Endothelial cell of umbilical vein (primary cell): ENCODE results near the gene LAMA5. TPM values are rescaled to one million over a fixed set of nuclear protein-coding genes. Genes with fewer than 3 reads are reported as not detected.

Source experiments
- BruUV-seq: library from RNA; stranded (reverse); fragments of 400-500 nt; replicated peaks from 2 replicates; lab custom pipeline; 2021; lab: Mats Ljungman, UMichigan
- CTCF ChIA-PET: fragments of 300-600, 350-600 bp; sonication (Branson Sonifier 250); formaldehyde crosslinking; loops from one replicate; lab custom pipeline; 2021; ENCODE audit warnings: antibody characterized with exemption, inconsistent platforms; lab: Charles Lee
- POLR2A ChIA-PET: fragments of 300-600, 350-600 bp; sonication (Branson Sonifier 250); formaldehyde crosslinking; loops from one replicate; lab custom pipeline; 2021; ENCODE audit warnings: antibody characterized with exemption, inconsistent platforms; lab: Charles Lee
- DNase-seq: peaks from one replicate; pipeline ENCODE4 v3.0.0-alpha.2; 2011; ENCODE audit warnings: low read depth, low spot score
- FAIRE-seq: peaks from 2 replicates; lab custom pipeline; 2011; peaks lifted over from hg19 to GRCh38; lab: Jason Lieb, UNC
- H2AFZ ChIP-seq: 2 replicates; pipeline ENCODE4 v1.6.0; 2012; ENCODE audit warnings: low read depth, low read length, control low read depth, inconsistent platforms
- H3K27ac ChIP-seq: 2 replicates; pipeline ENCODE4 v1.5.1; 2011; ENCODE audit warnings: low read depth, mild to moderate bottlenecking, control low read depth, low read length, moderate library complexity; ENCODE audit not compliant: insufficient read depth
- H3K27me3 ChIP-seq, 2 experiments: 2 replicates each; pipeline versions ENCODE4 v1.6.0 to v1.6.1; 2011; ENCODE audit warnings: low read length in 2 of 2, mixed read lengths in 1 of 2; ENCODE audit not compliant: control insufficient read depth in 2 of 2, insufficient read depth in 2 of 2
- H3K36me3 ChIP-seq, 2 experiments: 2 replicates in 1 of 2; 3 replicates in 1 of 2; pipeline ENCODE4 v1.5.1; 2011; ENCODE audit warnings: low read length in 2 of 2, mild to moderate bottlenecking in 1 of 2, moderate library complexity in 1 of 2; ENCODE audit not compliant: control insufficient read depth in 2 of 2, insufficient read depth in 2 of 2; ENCODE audit errors: extremely low read depth in 1 of 2
- H3K4me1 ChIP-seq: 3 replicates; pipeline ENCODE4 v1.5.1; 2011; ENCODE audit warnings: mild to moderate bottlenecking, low read length; ENCODE audit not compliant: control insufficient read depth, insufficient read depth; ENCODE audit errors: extremely low read depth
- H3K4me2 ChIP-seq: 2 replicates; pipeline ENCODE4 v1.6.1; 2011; ENCODE audit warnings: low read length, control low read depth, mixed read lengths; ENCODE audit not compliant: insufficient read depth
- H3K4me3 ChIP-seq, 3 experiments: fragments of 200-600 bp in 1 of 3; sonication (generic), shearing (Covaris generic) in 1 of 3; replicated peaks in 1 of 3; 2 replicates each; pipeline ENCODE4 v1.5.1; 2011 to 2016; ENCODE audit warnings: control low read depth in 3 of 3, low read length in 3 of 3, mild to moderate bottlenecking in 2 of 3, inconsistent platforms in 1 of 3, low read depth in 1 of 3, moderate library complexity in 1 of 3; ENCODE audit not compliant: insufficient read depth in 1 of 3
- H3K79me2 ChIP-seq: 2 replicates; pipeline ENCODE4 v1.6.0; 2012; ENCODE audit warnings: low read length, inconsistent platforms; ENCODE audit not compliant: control insufficient read depth, insufficient read depth
- H3K9ac ChIP-seq: replicated peaks from 2 replicates; pipeline ENCODE3; 2011; ENCODE audit warnings: low read length, control low read depth; ENCODE audit not compliant: insufficient read depth; ENCODE audit errors: extremely low read depth
- H3K9me1 ChIP-seq: replicated peaks from 3 replicates; pipeline ENCODE4 v1.6.0; 2011; ENCODE audit warnings: mild to moderate bottlenecking, low read length; ENCODE audit not compliant: control insufficient read depth, insufficient read depth; ENCODE audit errors: extremely low read depth
- H3K9me3 ChIP-seq: replicated peaks from 2 replicates; pipeline ENCODE4 v1.5.1; 2012; ENCODE audit warnings: low read length, inconsistent platforms; ENCODE audit not compliant: control insufficient read depth, insufficient read depth
- H4K20me1 ChIP-seq: replicated peaks from 2 replicates; pipeline ENCODE3; 2011; ENCODE audit warnings: mild to moderate bottlenecking, low read length; ENCODE audit not compliant: control insufficient read depth, insufficient read depth; ENCODE audit errors: extremely low read depth
- EZH2 ChIP-seq: IDR thresholded peaks from 2 replicates; pipeline ENCODE4 v1.6.1; 2012; ENCODE audit warnings: borderline replicate concordance, low read depth, mild to moderate bottlenecking, moderate library complexity, low read length, inconsistent platforms; ENCODE audit not compliant: severe bottlenecking
- FOS ChIP-seq: IDR thresholded peaks from 2 replicates; pipeline ENCODE4 v1.6.1; 2011; ENCODE audit warnings: mild to moderate bottlenecking, low read length, moderate library complexity, borderline replicate concordance; ENCODE audit not compliant: insufficient read depth
- GATA2 ChIP-seq: IDR thresholded peaks from 2 replicates; pipeline ENCODE4 v1.7.0; 2011; ENCODE audit warnings: low read depth, mild to moderate bottlenecking, moderate library complexity, mixed read lengths, low read length; ENCODE audit not compliant: insufficient read length, insufficient read depth
- JUN ChIP-seq: IDR thresholded peaks from 2 replicates; pipeline ENCODE4 v1.6.1; 2011; ENCODE audit warnings: borderline replicate concordance, low read depth; ENCODE audit not compliant: insufficient read length, insufficient read depth
- MYC ChIP-seq: IDR thresholded peaks from one replicate; pipeline ENCODE4 v1.6.1; 2011; ENCODE audit warnings: mild to moderate bottlenecking, low read depth, low read length
- POLR2A ChIP-seq: IDR thresholded peaks from 2 replicates; pipeline ENCODE4 v1.6.1; 2012; ENCODE audit warnings: low read depth, mild to moderate bottlenecking, control low read depth, low read length
- POLR2AphosphoS5 ChIP-seq: IDR thresholded peaks from 2 replicates; pipeline ENCODE4 v1.6.1; 2012; ENCODE audit warnings: low read depth, mild to moderate bottlenecking, control low read depth, low read length, moderate library complexity; ENCODE audit not compliant: insufficient read depth
- dilution Hi-C: fragments of 300-500 bp; cut with MboI; formaldehyde crosslinking; loops from one replicate; pipeline ENCODE4 v1.15.0; 2019; ENCODE audit warnings: low sequenced_read_pairs; ENCODE audit not compliant: extremely low pct_ligation_motif_present
- intact Hi-C: fragments of 100-400 bp; cut with micrococcal nuclease; formaldehyde crosslinking; loops from one replicate; pipeline ENCODE4 v1.10.0; 2022
- polyA plus RNA-seq, 4 experiments: library from polyadenylated mRNA; depleted of rRNA in 3 of 4; stranded (reverse) in 3 of 4; unstranded in 1 of 4; fragments of >200 nt; gene quantifications; 2 replicates each; pipeline versions ENCODE4 v1.2.1 to v1.2.3, GENCODE V29; 2011 to 2012; ENCODE audit warnings: missing spikeins in 1 of 4
- total RNA-seq: library from RNA; stranded (reverse); gene quantifications from 2 replicates; pipeline ENCODE4 v1.2.3, GENCODE V29; 2021
- TF ChIP-seq, protein P1 (sequence below), 2 donors: IDR thresholded peaks; 1 replicate in 1 of 2; 2 replicates in 1 of 2; pipeline ENCODE4 v1.5.1; 2011; ENCODE audit warnings: low read length in 2 of 2, mild to moderate bottlenecking in 2 of 2, moderate library complexity in 2 of 2, control low read depth in 1 of 2, inconsistent platforms in 1 of 2, low read depth in 1 of 2; ENCODE audit not compliant: insufficient read depth in 1 of 2; ENCODE audit errors: extremely low read depth in 1 of 2
- TF ChIP-seq, protein P2 (sequence below): IDR thresholded peaks from 2 replicates; pipeline ENCODE4 v1.6.1; 2011; ENCODE audit not compliant: insufficient read depth, insufficient read length

The LAMA5 gene
- total and polyA plus RNA-seq, 2 donors (not counting 3 experiments of a cell fraction or from before 2014, with no cell fraction given) = 24.0 to 145 TPM

DNA sequence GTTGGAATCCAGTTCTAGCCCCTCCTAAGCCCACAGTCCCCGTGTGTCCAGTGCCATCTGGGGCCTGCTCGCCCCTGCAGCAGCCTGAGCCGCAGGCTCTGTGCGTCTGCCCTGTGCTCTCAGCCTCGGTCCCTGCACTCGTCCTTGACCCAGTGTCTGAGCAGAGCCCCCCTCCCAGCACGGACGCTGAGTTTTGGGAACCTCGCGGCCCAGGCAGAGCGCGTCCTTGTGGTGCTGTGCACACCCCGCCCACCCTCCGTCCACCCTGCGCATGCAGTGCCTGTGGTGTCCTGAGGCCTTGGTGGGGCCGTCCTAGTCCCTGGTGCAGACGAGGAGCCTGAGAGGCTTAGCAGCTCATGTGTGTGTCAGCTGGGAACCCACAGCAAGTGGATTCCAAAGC lies 97.2 kb downstream of the LAMA5 start:
- no TSS peak for BruUV-seq
- Histone ChIP-seq H2AFZ (no peak overlapping the region), H3K79me2 (no peaks in the 10 kb centered on the region), H3K9me3 (no peaks in the 10 kb centered on the region), H4K20me1 (no peaks in the 10 kb centered on the region), H3K9me1 (no peaks in the 10 kb centered on the region), H3K27me3 (no peaks in the 10 kb centered on the region), H3K27ac (no peak overlapping the region), H3K36me3 (peaks cover 7 to 20% of the 10 kb centered on the region in 2 experiments), H3K4me1 (no peaks in the 10 kb centered on the region), H3K9ac (no peak overlapping the region), H3K4me3 (no peak overlapping the region), H3K4me2 (no peak overlapping the region)
- DNase-seq = no peak
- ChIA-PET CTCF (no interaction called here), POLR2A (no interaction called here)
- intact Hi-C loops (loop anchor here (10.0 kb wide), 1 partner anchor 255 kb away; no protein-coding TSS in a partner anchor), dilution Hi-C loops (no loop called here)
- FAIRE-seq = no peak
- TF ChIP-seq, protein P1, sequence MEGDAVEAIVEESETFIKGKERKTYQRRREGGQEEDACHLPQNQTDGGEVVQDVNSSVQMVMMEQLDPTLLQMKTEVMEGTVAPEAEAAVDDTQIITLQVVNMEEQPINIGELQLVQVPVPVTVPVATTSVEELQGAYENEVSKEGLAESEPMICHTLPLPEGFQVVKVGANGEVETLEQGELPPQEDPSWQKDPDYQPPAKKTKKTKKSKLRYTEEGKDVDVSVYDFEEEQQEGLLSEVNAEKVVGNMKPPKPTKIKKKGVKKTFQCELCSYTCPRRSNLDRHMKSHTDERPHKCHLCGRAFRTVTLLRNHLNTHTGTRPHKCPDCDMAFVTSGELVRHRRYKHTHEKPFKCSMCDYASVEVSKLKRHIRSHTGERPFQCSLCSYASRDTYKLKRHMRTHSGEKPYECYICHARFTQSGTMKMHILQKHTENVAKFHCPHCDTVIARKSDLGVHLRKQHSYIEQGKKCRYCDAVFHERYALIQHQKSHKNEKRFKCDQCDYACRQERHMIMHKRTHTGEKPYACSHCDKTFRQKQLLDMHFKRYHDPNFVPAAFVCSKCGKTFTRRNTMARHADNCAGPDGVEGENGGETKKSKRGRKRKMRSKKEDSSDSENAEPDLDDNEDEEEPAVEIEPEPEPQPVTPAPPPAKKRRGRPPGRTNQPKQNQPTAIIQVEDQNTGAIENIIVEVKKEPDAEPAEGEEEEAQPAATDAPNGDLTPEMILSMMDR (IDR thresholded peaks at IDR 0.05; ENCODE audit: extremely low read depth in 1 of 2, insufficient read depth in 1 of 2, low read depth in 1 of 2, low read length in 2 of 2) = no peak
- TF ChIP-seq JUN = no peak
- no peak for TF ChIP-seq MYC
- TF ChIP-seq GATA2 = no peak
- no peak for TF ChIP-seq POLR2AphosphoS5
- TF ChIP-seq, protein P2, sequence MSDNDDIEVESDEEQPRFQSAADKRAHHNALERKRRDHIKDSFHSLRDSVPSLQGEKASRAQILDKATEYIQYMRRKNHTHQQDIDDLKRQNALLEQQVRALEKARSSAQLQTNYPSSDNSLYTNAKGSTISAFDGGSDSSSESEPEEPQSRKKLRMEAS = no peak
- TF ChIP-seq EZH2 = no peak
- TF ChIP-seq FOS = no peak
- no peak for TF ChIP-seq POLR2A
